Measurements from ENCODE around the gene HRH2.

The HRH2 gene

GRCh38 chr5:175692996-175693710 is 35.3 kb downstream of the HRH2 start:
- no peaks in the 10 kb centered on the region for H3K36me3 ChIP-seq (ENCODE audit: control insufficient read depth, insufficient read depth, low read length)
- H3K4me3 ChIP-seq (ENCODE audit: extremely low read depth, insufficient read depth, low read length, poor library complexity, severe bottlenecking): no peak overlapping the region
- H3K9me3 ChIP-seq (ENCODE audit: control insufficient read depth, low read length): no peaks in the 10 kb centered on the region
- peaks cover 7% of the 10 kb centered on the region for H3K4me1 ChIP-seq (ENCODE audit: control insufficient read depth, insufficient read depth, low read length, poor library complexity, severe bottlenecking)
- 89 to 93% methylated on average over 10 of the region's 12 CpGs for WGBS, 2 experiments (ENCODE audit: insufficient coverage in 2 of 2)
- no peak overlapping the region for H3K27ac ChIP-seq (ENCODE audit: low read depth, low read length, severe bottlenecking)

GRCh38 chr5:175693741-175694140 is 35.9 kb downstream of the HRH2 start:
- 90 to 96% methylated on average over 4 to 5 of the region's 5 CpGs for whole genome bisulfite sequencing, 2 experiments (ENCODE audit: insufficient coverage in 2 of 2)
- H3K4me1 ChIP-seq (ENCODE audit: control insufficient read depth, insufficient read depth, low read length, poor library complexity, severe bottlenecking): peaks cover 13% of the 10 kb centered on the region
- H3K4me3 ChIP-seq (ENCODE audit: extremely low read depth, insufficient read depth, low read length, poor library complexity, severe bottlenecking): no peak overlapping the region
- no peaks in the 10 kb centered on the region for H3K9me3 ChIP-seq (ENCODE audit: control insufficient read depth, low read length)
- no peaks in the 10 kb centered on the region for H3K36me3 ChIP-seq (ENCODE audit: control insufficient read depth, insufficient read depth, low read length)
- H3K27ac ChIP-seq (ENCODE audit: low read depth, low read length, severe bottlenecking): no peak overlapping the region

GRCh38 chr5:175694371-175695160 is 36.7 kb downstream of the HRH2 start:
- WGBS, 2 experiments (ENCODE audit: insufficient coverage in 2 of 2): 89 to 93% methylated on average over 13 of the region's 13 CpGs
- H3K27ac ChIP-seq (ENCODE audit: low read depth, low read length, severe bottlenecking): no peak overlapping the region
- no peaks in the 10 kb centered on the region for H3K9me3 ChIP-seq (ENCODE audit: control insufficient read depth, low read length)
- peaks cover 13% of the 10 kb centered on the region for H3K4me1 ChIP-seq (ENCODE audit: control insufficient read depth, insufficient read depth, low read length, poor library complexity, severe bottlenecking)
- no peak overlapping the region for H3K4me3 ChIP-seq (ENCODE audit: extremely low read depth, insufficient read depth, low read length, poor library complexity, severe bottlenecking)
- H3K36me3 ChIP-seq (ENCODE audit: control insufficient read depth, insufficient read depth, low read length): no peaks in the 10 kb centered on the region

- Histone ChIP-seq H3K9me3 (ENCODE audit: control insufficient read depth, low read length) (no peaks in the 10 kb centered on the region), H3K27ac (ENCODE audit: low read depth, low read length, severe bottlenecking) (no peak overlapping the region), H3K36me3 (ENCODE audit: control insufficient read depth, insufficient read depth, low read length) (no peaks in the 10 kb centered on the region), H3K4me3 (ENCODE audit: extremely low read depth, insufficient read depth, low read length, poor library complexity, severe bottlenecking) (no peak overlapping the region), H3K4me1 (ENCODE audit: control insufficient read depth, insufficient read depth, low read length, poor library complexity, severe bottlenecking) (peaks cover 13% of the 10 kb centered on the region)
- WGBS, 2 experiments (ENCODE audit: insufficient coverage in 2 of 2): 93 to 94% methylated on average over 14 to 17 of the region's 19 CpGs
These were observed 37.6 kb downstream of the HRH2 start for GRCh38 chr5:175695161-175696126.

GRCh38 chr5:175696139-175696854 is 38.4 kb downstream of the HRH2 start:
- H3K9me3 ChIP-seq (ENCODE audit: control insufficient read depth, low read length): no peaks in the 10 kb centered on the region
- no peak overlapping the region for H3K4me3 ChIP-seq (ENCODE audit: extremely low read depth, insufficient read depth, low read length, poor library complexity, severe bottlenecking)
- H3K27ac ChIP-seq (ENCODE audit: low read depth, low read length, severe bottlenecking): no peak overlapping the region
- no peaks in the 10 kb centered on the region for H3K36me3 ChIP-seq (ENCODE audit: control insufficient read depth, insufficient read depth, low read length)
- 66 to 80% methylated on average over 9 of the region's 16 CpGs for WGBS, 2 experiments (ENCODE audit: insufficient coverage in 2 of 2)
- peaks cover 13% of the 10 kb centered on the region for H3K4me1 ChIP-seq (ENCODE audit: control insufficient read depth, insufficient read depth, low read length, poor library complexity, severe bottlenecking)

- no peaks in the 10 kb centered on the region for H3K9me3 ChIP-seq (ENCODE audit: control insufficient read depth, low read length)
- no peak overlapping the region for H3K4me3 ChIP-seq (ENCODE audit: extremely low read depth, insufficient read depth, low read length, poor library complexity, severe bottlenecking)
- no peaks in the 10 kb centered on the region for H3K36me3 ChIP-seq (ENCODE audit: control insufficient read depth, insufficient read depth, low read length)
- no peak overlapping the region for H3K27ac ChIP-seq (ENCODE audit: low read depth, low read length, severe bottlenecking)
- peaks cover 13% of the 10 kb centered on the region for H3K4me1 ChIP-seq (ENCODE audit: control insufficient read depth, insufficient read depth, low read length, poor library complexity, severe bottlenecking)
- WGBS, 2 experiments (ENCODE audit: insufficient coverage in 2 of 2): 90 to 94% methylated on average over 9 to 14 of the region's 14 CpGs
These were observed 39.0 kb downstream of the HRH2 start for GRCh38 chr5:175696855-175697198.

- no peak overlapping the region for H3K4me3 ChIP-seq (ENCODE audit: extremely low read depth, insufficient read depth, low read length, poor library complexity, severe bottlenecking)
- no peaks in the 10 kb centered on the region for H3K9me3 ChIP-seq (ENCODE audit: control insufficient read depth, low read length)
- H3K27ac ChIP-seq (ENCODE audit: low read depth, low read length, severe bottlenecking): no peak overlapping the region
- H3K36me3 ChIP-seq (ENCODE audit: control insufficient read depth, insufficient read depth, low read length): no peaks in the 10 kb centered on the region
- peaks cover 13% of the 10 kb centered on the region for H3K4me1 ChIP-seq (ENCODE audit: control insufficient read depth, insufficient read depth, low read length, poor library complexity, severe bottlenecking)
- 97% methylated on average over 7 of the region's 7 CpGs for WGBS, 2 experiments (ENCODE audit: insufficient coverage in 2 of 2)
These were observed 40.0 kb downstream of the HRH2 start for GRCh38 chr5:175697846-175698245.

- WGBS, 2 experiments (ENCODE audit: insufficient coverage in 2 of 2): 73 to 84% methylated on average over 18 of the region's 18 CpGs
- H3K4me1 ChIP-seq (ENCODE audit: control insufficient read depth, insufficient read depth, low read length, poor library complexity, severe bottlenecking): peaks cover 13% of the 10 kb centered on the region
- no peaks in the 10 kb centered on the region for H3K36me3 ChIP-seq (ENCODE audit: control insufficient read depth, insufficient read depth, low read length)
- no peak overlapping the region for H3K4me3 ChIP-seq (ENCODE audit: extremely low read depth, insufficient read depth, low read length, poor library complexity, severe bottlenecking)
- no peaks in the 10 kb centered on the region for H3K9me3 ChIP-seq (ENCODE audit: control insufficient read depth, low read length)
- H3K27ac ChIP-seq (ENCODE audit: low read depth, low read length, severe bottlenecking): peak overlapping the region; percentile 29
These were observed 40.7 kb downstream of the HRH2 start for GRCh38 chr5:175698401-175699115.

GRCh38 chr5:175700991-175701390 is 43.1 kb downstream of the HRH2 start:
- peaks cover 13% of the 10 kb centered on the region for H3K4me1 ChIP-seq (ENCODE audit: control insufficient read depth, insufficient read depth, low read length, poor library complexity, severe bottlenecking)
- 87 to 95% methylated on average over 5 of the region's 5 CpGs for WGBS, 2 experiments (ENCODE audit: insufficient coverage in 2 of 2)
- no peaks in the 10 kb centered on the region for H3K36me3 ChIP-seq (ENCODE audit: control insufficient read depth, insufficient read depth, low read length)
- H3K9me3 ChIP-seq (ENCODE audit: control insufficient read depth, low read length): no peaks in the 10 kb centered on the region
- H3K4me3 ChIP-seq (ENCODE audit: extremely low read depth, insufficient read depth, low read length, poor library complexity, severe bottlenecking): no peak overlapping the region
- no peak overlapping the region for H3K27ac ChIP-seq (ENCODE audit: low read depth, low read length, severe bottlenecking)
